Non-pigmented ciliary epithelial cell (primary cell): ENCODE data around the gene WDR73.
"Not testable (repeated sequence)": the region's sequence is repeated elsewhere in the genome, so short reads cannot be mapped to it uniquely, and the experiment has no call there.

Source experiments
- DNase-seq: peaks from one replicate; pipeline ENCODE4 v3.0.0-alpha.2; 2010; ENCODE audit warnings: low read depth

WDR73 gene

DNA sequence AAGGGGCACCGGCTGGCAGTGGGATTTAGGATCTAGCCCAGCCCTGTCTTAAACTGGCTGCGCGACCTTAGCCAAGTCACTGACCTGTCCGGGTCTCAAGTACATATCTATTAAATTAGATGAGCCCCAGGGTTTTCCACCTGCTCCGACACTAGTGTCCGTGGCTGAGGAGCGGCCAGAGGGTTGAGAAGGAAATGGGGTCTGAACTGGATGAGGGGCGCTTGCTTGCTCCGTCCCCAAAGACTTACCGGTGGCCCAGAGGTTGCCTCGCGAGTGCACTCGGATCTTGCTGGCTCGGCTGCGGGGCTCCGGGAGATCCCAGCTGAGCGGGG, 3.6 kb upstream of the WDR73 start:
- DNase-seq, result no peak

DNA sequence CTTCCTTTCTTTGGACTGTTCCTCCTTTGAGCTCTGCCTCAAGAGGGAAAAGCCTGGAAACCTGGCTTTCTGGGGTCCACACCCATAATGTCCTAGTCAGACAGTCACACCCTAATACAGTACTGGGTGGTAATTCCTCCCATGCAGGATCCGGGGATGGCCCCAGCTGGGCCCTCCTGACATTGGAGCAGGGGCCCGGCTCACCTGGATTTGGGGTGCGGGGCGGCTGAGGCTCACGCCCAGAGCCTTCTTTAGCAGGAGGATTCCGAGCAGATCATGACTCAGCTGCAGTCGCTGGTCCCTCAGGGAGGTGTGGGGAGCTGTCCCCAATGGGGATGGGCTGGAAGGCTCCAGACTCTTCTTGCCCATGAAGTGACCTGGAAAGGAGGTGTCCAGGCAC, 2.9 kb upstream of the WDR73 start:
- no peak for DNase-seq

DNA sequence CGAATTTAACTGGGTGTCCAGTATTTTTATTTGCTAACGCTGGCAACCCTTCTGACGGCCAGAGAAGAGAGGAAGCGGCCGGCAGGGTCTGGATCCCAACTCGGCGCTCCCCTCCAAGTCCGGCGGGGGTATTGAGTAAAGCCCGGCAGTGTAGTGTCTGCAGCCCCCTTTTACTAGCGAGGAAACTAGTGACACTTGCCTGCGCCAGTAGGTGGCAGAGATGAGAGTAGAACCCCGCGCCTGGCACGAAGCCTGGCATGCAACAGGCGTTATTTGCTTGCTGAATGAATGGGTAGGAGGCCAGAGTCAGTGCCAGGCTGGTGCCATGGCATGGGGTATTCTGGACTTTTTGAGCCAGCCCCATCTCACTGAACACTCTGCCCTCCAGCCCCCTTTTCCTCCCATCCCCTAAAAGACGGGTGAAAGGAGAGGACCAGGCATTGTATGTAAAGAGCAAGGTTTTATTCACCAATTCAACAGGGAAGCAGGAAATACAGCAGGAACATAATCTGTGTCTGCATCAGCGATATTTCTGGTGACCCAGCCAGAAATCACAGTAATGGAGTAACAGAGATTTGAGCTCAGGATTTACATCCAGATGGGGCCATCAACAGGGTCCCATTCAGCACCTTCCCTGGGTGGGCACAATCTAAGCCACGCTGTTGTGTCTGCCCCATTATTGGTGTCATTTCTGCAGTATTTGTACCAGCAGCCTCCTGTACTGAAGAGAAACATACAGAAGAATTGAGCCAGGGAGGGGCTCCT, 788 bp upstream of the WDR73 start:
- no peak for DNase-seq

DNA sequence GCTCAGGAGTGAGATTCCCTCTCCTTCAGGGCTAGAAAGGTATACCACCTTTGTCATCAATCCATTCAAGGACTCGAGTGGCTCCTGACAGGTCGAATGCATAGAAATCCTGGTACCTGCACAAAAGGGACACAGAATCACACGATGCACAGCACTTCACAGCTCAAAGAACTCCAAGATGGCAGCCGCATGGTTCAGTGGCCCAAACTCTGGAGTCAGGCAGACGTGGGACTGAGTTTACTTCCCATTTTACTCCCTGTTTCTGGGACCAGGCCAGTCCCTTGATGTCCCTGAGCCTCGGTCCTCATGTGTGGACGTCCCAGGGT, 536 bp downstream of the WDR73 start:
- no peak for DNase-seq

DNA sequence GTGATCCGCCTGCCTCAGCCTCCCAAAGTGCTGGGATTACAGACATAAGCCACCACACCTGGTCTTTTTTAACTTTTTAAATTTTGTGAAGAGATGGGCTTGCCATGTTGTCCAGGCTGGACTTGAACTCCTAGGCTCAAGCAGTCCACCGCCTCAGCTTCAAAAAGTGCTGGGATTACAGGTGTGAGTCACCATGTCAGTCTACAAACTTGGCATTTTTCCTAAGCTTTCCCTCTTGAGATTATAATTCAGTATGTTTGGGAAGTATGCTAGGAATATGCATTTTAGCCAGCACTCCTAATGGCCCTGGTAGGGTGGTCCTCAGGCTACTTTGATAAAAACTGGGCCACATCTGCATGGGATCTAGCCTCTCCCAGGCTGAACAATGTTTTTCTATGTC, 4.4 kb downstream of the WDR73 start:
- no peak for DNase-seq

DNA sequence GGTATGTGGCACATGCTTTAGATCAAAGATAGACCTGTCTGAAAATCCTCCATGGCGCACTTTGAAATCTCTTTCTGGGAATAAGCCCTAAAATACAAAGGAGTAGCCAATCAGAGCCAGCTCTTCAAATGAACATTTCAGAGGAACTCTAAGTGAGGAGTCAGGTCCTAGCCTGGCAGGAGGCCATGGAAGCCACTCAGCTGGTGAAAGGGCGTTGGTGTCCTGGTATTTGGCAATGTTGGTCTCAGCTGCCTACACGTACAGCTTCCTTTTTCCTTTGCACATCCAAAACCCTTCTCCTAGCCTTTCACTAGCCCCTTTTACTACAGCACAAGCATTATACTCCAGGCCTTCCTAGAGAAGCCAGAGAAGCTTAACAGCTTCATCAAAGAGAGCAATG, 5.5 kb downstream of the WDR73 start:
- no peak for DNase-seq

DNA sequence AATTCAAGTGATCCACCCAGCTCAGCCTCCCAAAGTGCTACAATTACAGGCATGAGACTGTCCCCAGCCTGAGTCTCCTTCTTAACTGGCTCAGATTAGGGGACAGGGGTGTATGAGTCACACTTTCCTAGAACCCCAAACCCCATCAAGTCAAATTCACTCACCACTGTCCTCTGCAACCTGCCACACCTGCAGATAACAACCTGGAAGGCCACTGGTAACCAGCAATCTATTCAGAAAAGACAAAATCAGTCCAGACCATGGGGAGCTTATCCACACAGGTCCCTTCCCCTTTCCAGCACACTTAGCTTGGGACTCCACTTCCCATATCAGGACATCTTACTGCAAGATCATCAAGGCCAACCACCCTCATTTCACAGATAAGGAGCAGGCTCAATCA, 6.4 kb downstream of the WDR73 start:
- DNase-seq, result no peak

DNA sequence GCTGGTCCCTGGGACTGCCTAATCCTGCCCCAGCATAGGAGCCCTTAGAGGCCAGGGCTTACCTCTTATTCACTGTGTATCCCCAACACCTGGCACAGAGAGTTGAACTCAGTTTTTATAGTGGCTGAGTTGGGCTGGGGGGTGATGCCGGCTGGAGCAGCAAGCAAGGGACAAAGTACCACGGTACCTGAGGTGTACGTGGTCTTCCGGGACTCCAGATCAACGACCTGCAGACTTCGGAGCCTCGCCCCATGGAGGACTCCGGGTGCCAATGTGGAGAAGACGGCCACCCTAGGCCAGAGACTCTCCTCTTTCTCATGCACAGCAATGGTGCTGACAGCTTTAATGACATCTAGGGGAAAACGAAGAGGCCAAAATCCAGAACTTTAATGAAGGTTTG, 8.1 kb downstream of the WDR73 start:
- no peak for DNase-seq

DNA sequence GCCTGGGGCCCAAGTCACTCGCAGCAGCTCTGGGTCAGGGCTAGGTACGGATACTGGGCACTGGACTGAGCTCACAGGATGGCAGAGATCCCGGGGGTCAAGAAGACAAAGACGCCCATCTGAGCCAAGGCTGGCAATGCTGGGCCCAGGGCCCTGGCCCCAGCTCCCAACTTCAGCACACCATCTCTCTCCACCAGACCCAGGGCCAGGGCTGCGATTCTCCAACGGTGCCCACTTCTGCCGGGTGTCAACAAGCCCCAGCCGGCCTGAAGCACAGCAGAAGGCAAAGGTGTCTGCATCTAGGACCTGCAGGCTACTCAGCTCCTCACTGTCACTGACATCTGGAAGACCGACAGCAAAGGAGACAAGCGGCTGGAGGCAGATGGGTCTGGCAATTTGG, 8.6 kb downstream of the WDR73 start:
- no peak for DNase-seq

DNA sequence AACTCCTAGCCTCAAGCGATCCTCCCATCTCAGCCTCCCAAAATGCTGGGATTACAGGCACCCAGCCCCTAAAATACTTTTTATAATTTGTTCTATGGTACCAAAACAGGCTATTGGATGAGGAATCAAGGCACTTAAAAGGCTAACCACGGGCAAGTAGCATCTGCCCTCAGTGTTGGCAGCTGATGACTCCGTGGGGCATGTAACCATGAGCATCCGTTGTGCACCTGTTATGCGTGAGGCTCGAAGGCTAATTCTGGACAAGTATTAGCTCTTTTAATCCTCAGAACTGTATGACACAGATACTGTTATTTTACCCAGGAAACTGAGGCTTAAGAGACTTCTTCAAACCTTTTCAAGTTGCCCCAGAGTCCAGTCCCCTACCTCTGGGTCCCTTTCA, 10.2 kb downstream of the WDR73 start:
- no peak for DNase-seq

DNA sequence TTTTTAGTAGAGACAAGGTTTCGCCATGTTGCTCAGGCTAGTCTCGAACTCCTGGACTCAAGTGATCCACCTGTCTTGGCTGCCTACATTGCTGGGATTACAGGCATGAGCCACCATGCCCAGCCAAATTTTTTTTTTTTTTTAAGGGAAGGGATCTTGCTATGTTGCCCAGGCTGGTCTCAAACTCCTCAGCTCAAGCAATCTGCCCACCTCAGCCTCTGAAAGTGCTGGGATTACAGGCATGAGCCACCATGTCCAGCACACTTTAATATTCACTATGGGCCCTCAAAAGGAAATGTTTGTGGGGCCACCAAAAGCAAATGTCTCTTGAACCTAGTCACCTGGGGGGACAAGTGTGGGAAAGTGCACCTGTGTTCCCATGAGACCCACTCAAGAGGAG, 11.4 kb downstream of the WDR73 start:
- not testable (repeated sequence) for DNase-seq

DNA sequence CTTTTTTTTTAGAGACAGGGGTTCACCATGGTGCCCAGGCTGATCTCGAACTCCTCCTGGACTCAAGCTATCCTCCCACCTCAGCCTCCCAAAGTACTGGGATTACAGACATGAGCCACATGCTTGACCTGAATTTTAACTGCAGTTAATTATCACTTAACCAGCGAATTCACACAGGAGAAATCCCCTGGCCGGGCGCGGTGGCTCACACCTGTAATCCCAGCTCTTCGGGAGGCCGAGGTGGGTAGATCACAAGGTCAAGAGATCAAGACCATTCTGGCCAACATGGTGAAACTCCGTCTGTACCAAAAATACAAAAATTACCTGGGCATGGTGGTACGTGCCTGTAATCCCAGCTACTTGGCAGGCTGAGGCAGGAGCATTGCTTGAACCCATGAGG, 12.2 kb downstream of the WDR73 start:
- DNase-seq, result not testable (repeated sequence)

DNA sequence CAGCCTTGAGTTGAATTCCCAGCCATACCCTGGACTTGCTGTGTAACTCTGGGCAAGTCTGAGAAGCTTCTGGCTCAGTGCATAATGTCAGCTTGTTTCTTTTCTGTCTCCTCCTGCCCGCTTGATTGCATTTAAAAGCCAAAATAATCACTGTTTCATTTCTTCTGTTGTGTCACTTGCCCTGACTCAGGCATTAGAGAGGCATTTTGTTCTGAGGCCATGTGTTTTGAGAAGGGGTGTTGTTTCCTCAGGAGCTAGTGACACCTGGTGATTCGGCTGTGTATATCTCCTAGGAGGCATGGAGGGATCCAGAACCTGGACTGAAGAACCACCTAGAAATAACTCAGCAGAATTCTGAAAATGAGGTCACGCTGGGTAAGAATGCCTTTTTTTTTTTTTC, 16.0 kb downstream of the WDR73 start:
- DNase-seq, result no peak

DNA sequence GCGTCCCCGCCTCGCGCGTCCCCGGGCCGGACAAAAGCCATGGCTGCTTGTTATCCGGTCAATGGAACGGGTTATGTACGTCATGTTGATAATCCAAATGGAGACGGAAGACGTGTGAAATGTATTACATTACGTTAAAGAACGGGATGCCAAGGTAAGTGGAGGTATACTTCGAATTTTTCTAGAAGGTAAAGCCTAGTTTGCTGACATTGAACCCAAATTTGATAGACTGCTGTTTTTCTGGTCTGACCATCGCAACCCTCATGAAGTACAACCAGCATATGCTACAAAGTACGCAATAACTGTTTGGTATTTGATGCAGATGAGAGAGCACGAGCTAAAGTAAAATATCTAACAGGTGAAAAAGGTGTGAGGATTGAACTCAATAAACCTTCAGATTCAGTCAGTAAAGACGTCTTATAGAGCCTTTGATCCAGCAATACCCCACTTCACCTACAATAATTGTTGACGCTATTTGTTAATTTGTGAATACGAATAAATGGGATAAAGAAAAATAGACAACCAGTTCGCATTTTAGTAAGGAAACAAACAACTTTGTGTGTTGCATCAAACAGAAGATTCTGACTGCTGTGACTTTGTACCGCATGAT, 19.8 kb downstream of the WDR73 start:
- no peak for DNase-seq

DNA sequence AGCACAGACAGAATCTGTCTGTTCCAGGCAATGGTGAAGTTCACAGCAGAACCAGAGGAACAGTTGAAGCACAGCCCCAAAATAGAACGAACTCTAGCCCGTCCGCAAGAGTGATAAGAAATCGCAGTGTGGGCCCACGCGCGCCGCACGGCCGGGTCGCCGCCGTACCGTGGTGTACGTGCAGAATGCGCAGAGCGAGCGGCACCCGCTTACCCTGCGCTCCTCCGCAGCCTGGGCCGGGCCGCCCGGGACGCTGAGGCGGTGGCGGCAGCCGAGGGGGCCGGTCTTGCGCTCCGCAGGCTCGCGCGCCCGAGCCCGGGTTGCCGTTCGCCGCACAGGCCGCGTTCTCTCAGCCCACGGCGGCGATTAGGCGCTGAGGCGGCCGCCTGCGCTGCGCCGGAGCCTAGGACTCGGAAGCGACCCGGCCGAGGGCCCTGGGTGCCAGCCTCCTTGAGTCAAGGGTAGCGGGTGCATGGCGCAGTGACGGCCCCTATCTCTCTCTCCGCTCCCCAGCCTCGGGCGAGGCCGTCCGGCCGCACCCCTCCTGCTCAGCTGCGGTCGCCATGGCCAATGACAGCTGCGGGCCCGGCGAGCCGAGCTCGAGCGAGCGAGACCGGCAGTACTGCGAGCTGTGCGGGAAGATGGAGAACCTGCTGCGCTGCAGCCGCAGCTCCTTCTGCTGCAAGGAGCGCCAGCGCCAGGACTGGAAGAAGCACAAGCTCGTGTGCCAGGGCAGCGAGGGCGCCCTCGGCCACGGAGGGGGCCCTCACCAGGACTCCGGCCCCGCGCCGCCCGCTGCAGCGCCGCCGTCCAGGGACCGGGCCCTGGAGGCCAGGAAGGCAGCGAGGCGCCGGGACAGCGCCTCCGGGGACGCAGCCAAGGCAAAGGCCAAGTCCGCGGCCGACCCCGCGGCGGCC, 20.5 kb downstream of the WDR73 start:
- no peak for DNase-seq

DNA sequence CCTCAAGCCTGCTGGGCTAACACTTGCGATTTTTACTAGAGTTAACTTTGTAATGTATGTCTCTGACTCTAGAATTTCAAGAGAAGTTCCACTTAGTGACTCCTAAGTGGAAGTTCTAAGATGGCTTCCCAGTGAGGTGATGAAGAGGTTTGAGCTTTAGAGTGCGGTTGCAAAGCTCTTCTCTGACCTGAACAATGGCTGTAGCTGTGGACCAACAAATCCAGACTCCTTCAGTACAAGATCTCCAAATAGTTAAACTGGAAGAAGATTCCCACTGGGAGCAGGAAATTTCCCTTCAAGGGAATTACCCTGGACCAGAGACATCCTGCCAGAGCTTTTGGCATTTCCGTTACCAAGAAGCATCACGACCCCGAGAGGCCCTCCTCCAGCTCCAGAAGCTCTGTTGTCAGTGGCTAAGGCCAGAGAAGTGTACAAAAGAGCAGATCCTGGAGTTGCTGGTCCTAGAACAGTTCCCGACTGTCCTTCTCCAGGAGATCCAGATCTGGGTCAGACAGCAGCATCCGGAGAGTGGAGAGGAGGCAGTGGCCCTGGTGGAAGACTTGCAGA, 22.3 kb downstream of the WDR73 start:
- no peak for DNase-seq

DNA sequence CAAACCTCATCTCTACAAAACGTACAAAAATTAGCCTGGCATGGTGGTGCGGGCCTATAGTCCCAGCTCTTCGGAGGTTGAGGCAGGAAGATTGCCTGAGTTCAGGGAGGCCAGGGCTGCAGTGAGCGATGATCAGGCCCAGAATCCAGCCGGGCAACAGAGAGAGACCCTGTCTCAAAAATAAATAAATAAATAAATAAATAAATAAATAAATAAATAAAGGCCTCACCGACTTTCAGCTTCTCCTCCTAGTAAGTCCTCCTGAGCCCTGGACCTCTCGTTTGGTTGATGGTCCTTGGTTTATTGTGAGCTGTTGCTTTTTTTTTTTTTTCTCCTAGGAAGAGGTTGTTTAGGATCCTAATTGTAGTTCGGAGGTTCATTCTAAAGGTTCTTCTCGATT, 25.1 kb downstream of the WDR73 start:
- no peak for DNase-seq

DNA sequence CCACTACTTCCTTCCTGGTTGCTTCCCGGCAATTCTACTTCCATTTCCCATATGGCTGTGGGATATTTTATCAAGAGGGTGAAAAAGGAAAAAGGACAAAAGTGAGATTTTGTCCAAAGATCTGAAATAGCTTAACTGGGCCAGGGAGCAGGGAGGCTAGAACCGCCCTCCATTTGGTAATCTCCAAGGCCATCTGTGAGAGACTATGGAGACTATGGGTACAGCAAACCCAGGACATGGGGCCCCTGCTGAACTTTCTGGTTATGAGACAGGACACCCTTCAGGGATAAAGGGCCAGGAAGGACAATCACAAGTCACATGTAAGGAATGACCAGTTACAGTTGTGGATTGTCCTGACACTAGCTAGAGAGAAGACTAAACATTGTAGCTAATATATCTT, 29.0 kb downstream of the WDR73 start:
- no peak for DNase-seq

DNA sequence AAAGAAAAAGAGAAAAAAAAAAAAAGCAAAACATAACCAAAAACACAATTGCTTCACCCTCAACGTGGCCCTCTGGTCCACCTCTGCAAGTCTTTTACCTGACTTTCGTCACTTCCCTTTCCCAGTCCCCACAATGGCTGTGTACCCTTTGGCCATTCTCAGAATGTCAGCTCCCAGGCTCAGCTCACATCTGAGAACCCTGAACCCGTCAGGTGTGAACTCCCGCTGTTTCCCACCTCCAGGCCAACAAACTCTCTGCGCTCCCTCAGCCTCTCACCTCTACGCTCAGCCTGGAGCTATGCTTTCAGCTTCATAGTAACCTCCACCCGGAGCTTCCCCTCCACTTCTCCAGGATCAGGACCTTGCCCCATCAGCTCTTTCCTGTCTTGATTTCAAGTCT, 29.7 kb downstream of the WDR73 start:
- no peak for DNase-seq

DNA sequence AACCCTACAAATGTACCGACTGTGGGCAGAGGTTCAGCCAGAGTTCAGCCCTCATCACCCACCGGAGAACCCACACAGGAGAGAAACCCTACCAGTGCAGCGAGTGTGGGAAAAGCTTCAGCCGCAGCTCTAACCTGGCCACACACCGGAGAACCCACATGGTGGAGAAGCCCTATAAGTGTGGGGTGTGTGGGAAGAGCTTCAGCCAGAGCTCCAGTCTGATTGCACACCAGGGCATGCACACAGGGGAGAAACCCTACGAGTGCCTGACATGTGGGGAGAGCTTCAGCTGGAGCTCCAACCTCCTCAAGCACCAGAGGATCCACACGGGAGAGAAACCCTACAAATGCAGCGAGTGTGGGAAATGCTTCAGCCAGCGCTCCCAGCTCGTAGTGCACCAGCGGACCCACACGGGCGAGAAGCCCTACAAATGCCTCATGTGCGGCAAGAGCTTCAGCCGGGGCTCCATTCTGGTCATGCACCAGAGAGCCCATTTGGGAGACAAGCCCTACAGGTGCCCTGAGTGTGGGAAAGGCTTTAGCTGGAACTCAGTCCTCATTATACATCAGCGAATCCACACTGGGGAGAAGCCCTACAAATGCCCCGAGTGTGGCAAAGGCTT, 32.6 kb downstream of the WDR73 start:
- no peak for DNase-seq

DNA sequence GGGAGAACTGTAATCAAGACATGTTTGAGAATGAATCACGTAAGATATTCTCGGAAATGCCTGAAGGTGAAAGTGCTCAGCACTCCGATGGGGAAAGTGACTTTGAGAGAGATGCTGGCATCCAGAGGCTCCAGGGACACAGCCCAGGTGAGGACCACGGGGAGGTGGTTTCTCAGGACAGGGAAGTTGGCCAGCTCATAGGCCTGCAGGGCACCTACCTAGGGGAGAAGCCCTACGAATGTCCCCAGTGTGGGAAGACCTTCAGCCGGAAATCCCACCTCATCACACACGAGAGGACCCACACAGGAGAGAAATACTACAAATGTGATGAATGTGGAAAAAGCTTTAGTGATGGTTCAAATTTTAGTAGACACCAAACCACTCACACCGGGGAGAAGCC, 33.5 kb downstream of the WDR73 start:
- no peak for DNase-seq

DNA sequence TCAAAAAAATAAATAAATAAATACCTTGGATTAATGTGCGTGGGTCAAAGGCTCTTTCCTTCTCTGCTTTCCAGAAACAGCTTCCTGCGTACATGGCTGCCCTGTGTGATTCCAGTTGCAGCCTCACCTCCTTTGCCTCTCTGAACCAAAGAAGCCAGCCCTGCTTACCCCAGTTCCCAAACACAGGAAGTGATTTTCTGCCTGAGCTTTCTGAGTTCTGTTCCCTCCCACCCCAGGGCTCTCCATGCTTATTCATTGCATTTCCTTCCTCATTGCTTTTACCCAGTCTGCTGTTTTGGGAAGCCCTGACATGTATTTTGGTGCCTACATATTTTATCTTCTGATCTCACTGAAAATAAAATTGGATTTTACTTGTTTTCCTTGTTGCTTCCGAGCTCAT, 37.8 kb downstream of the WDR73 start:
- DNase-seq, result no peak

DNA sequence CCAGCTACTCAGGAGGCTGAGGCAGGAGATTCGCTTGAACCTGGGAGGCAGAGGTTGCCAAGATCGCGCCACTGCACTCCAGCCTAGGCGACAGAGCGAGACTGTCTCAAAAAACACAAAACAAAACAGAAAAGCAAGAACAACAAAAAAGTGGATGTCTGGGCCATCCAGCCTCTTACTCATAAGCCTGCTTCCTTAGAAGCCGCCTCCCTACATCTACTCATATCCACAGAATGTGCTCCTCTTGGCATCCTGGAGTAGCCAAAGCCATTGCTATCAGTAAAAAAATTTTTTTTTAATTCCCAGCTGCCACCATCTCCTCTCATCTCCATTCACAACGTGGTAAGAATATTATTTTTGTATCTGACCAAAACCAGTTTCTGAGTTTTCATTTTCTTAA, 42.5 kb downstream of the WDR73 start:
- DNase-seq, result no peak
